GM12875 (cell line): ENCODE data around the gene RAB11FIP2.

ENCODE experiments used
- H3K4me3 ChIP-seq: one replicate; pipeline ENCODE4 v1.5.1; 2011; ENCODE audit warnings: low read depth, low read length, control low read depth
- CTCF ChIP-seq: IDR thresholded peaks from 2 replicates; pipeline ENCODE4 v1.5.1; 2011; ENCODE audit warnings: low read depth, mild to moderate bottlenecking, control low read depth, inconsistent platforms, low read length, moderate library complexity, borderline replicate concordance; ENCODE audit not compliant: insufficient read depth

The RAB11FIP2 gene

GRCh38 chr10:118062798-118063238 lies 16.1 kb upstream of the RAB11FIP2 start:
- no peak overlapping the region for H3K4me3 ChIP-seq
- TF ChIP-seq CTCF: no peak

GRCh38 chr10:118058371-118058770 lies 11.6 kb upstream of the RAB11FIP2 start:
- no peak overlapping the region for H3K4me3 ChIP-seq
- no peak for TF ChIP-seq CTCF

- TF ChIP-seq CTCF: no peak
Measured at GRCh38 chr10:118057361-118057760, 10.6 kb upstream of the RAB11FIP2 start.

GRCh38 chr10:118054383-118054782 lies 7.6 kb upstream of the RAB11FIP2 start:
- no peak overlapping the region for H3K4me3 ChIP-seq
- no peak for TF ChIP-seq CTCF

More at GRCh38 chr10:118057361-118057760, 10.6 kb upstream of the RAB11FIP2 start:
- no peak overlapping the region for H3K4me3 ChIP-seq

GRCh38 chr10:118052816-118053215 lies 6.1 kb upstream of the RAB11FIP2 start:
- no peak overlapping the region for H3K4me3 ChIP-seq
- no peak for TF ChIP-seq CTCF

- H3K4me3 ChIP-seq: no peak overlapping the region
- TF ChIP-seq CTCF: no peak
Measured at GRCh38 chr10:118047880-118048279, 1.1 kb upstream of the RAB11FIP2 start.

- H3K4me3 ChIP-seq: peak overlapping the region; percentile 91
- TF ChIP-seq CTCF: no peak
Measured at GRCh38 chr10:118047157-118047719, 497 bp upstream of the RAB11FIP2 start.
